PC-9 (cell line): ENCODE data around the gene DHRS7C. TPM values are rescaled to one million over a fixed set of nuclear protein-coding genes. Genes with fewer than 3 reads are reported as not detected.

Source experiments
- BruUV-seq: library from RNA; stranded (reverse); fragments of 400-500 nt; replicated peaks from 2 replicates; lab custom pipeline; 2021; lab: Mats Ljungman, UMichigan
- CTCF ChIA-PET: fragments of 300-600 bp; sonication (Branson Sonifier 250); formaldehyde crosslinking; loops from one replicate; lab custom pipeline; 2022; ENCODE audit warnings: antibody characterized with exemption; lab: Charles Lee
- POLR2A ChIA-PET: fragments of 300-600 bp; sonication (Branson Sonifier 250); formaldehyde crosslinking; loops from one replicate; lab custom pipeline; 2022; ENCODE audit warnings: antibody characterized with exemption; ENCODE audit not compliant: unreplicated experiment; lab: Charles Lee
- DNase-seq, 2 experiments: peaks; one replicate each; pipeline versions ENCODE4 v3.0.0 to v3.0.0-alpha.2; 2015 to 2022; ENCODE audit warnings: mixed read lengths in 1 of 2
- H2AFZ ChIP-seq: fragments of 200-600 bp; sonication (generic); 2 replicates; pipeline ENCODE4 v1.8.1; 2017; ENCODE audit warnings: antibody characterized with exemption
- H3F3A ChIP-seq: fragments of 200-600 bp; sonication (generic); 2 replicates; pipeline ENCODE4 v1.8.1; 2017; ENCODE audit warnings: antibody characterized with exemption, mild to moderate bottlenecking, low read depth; ENCODE audit not compliant: insufficient read depth
- H3K27ac ChIP-seq: fragments of 200-600 bp; sonication (generic); 2 replicates; pipeline ENCODE4 v1.6.1; 2016; ENCODE audit warnings: mixed run types
- H3K27me3 ChIP-seq: fragments of 200-600 bp; sonication (generic); 2 replicates; pipeline ENCODE4 v1.6.1; 2016; ENCODE audit warnings: low read depth, mixed run types; ENCODE audit not compliant: insufficient read depth
- H3K36me3 ChIP-seq: fragments of 200-600 bp; sonication (generic); 2 replicates; pipeline ENCODE4 v1.6.1; 2016; ENCODE audit warnings: low read depth, mixed run types
- H3K4me1 ChIP-seq: fragments of 200-600 bp; sonication (generic); replicated peaks from 2 replicates; pipeline ENCODE4 v1.6.1; 2016; ENCODE audit warnings: mixed run types; ENCODE audit not compliant: insufficient read depth
- H3K4me2 ChIP-seq: fragments of 200-600 bp; sonication (generic); 2 replicates; pipeline ENCODE4 v1.6.1; 2017; ENCODE audit warnings: mixed run types
- H3K4me3 ChIP-seq: fragments of 200-600 bp; sonication (generic); 2 replicates; pipeline ENCODE4 v1.6.1; 2016; ENCODE audit warnings: mixed run types
- H3K79me2 ChIP-seq: fragments of 200-600 bp; sonication (generic); 2 replicates; pipeline ENCODE4 v1.6.1; 2017; ENCODE audit warnings: low read depth, mixed run types
- H3K9me2 ChIP-seq: fragments of 200-600 bp; sonication (generic); 2 replicates; pipeline ENCODE4 v1.8.1; 2017; ENCODE audit warnings: mild to moderate bottlenecking; ENCODE audit not compliant: insufficient read depth
- H3K9me3 ChIP-seq: fragments of 200-600 bp; sonication (generic); 2 replicates; pipeline ENCODE4 v1.8.1; 2016; ENCODE audit warnings: low read depth; ENCODE audit not compliant: insufficient read depth
- H4K20me1 ChIP-seq: fragments of 200-600 bp; sonication (generic); 2 replicates; pipeline ENCODE4 v1.8.1; 2017; ENCODE audit not compliant: insufficient read depth
- EZH2 ChIP-seq: fragments of 200-600 bp; sonication (generic); IDR thresholded peaks from 2 replicates; pipeline ENCODE4 v1.8.0; 2017; ENCODE audit warnings: antibody characterized with exemption, low read depth
- intact Hi-C: fragments of 100-400 bp; cut with micrococcal nuclease; formaldehyde crosslinking; loops from one replicate; pipeline ENCODE4 v1.10.0; 2022; ENCODE audit not compliant: unreplicated experiment
- total RNA-seq: library from RNA; stranded (reverse); gene quantifications from 2 replicates; pipeline ENCODE4 v1.2.3, GENCODE V29; 2021
- TF ChIP-seq, protein P1 (sequence below): fragments of 200-600 bp; sonication (generic); conservative IDR thresholded peaks from 2 replicates; pipeline ENCODE4 v1.6.1; 2017; ENCODE audit warnings: mixed run types, antibody characterized with exemption, mild to moderate bottlenecking, moderate library complexity

Gene DHRS7C
- total RNA-seq, 1 experiment from 2014 or later, result not detected

DNA sequence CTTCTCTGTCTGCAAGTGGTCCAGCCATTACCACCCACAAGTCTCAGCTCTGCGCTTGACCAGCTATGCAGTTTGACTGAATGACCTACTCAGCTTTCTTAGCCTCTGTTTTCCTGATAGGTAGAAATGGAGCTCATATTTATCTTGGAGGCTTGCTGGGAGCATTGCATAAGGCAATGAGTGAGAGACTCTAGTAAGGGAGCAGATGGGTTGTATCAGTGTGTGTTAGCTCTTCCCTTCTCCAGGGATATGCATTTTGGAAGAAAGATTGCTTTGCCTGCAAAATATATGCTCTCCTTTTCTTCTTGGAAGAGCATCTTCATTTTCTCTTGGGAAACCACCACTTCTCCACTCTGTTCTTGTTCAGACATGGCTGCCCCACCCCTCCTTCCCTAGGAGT lies 26.1 kb downstream of the DHRS7C start:
- Histone ChIP-seq H4K20me1 (no peaks in the 10 kb centered on the region), H3F3A (no peaks in the 10 kb centered on the region), H3K4me3 (no peak overlapping the region), H2AFZ (no peak overlapping the region), H3K4me2 (no peak overlapping the region), H3K27me3 (no peaks in the 10 kb centered on the region), H3K27ac (no peak overlapping the region), H3K79me2 (no peaks in the 10 kb centered on the region), H3K9me2 (no peaks in the 10 kb centered on the region), H3K9me3 (no peaks in the 10 kb centered on the region), H3K4me1 (no peaks in the 10 kb centered on the region; the same call in 1 of the 2 replicates), H3K36me3 (no peaks in the 10 kb centered on the region)
- ChIA-PET POLR2A (no interaction called here), CTCF (no interaction called here)
- BruUV-seq, result no TSS peak
- no peak for TF ChIP-seq EZH2
- TF ChIP-seq, protein P1, sequence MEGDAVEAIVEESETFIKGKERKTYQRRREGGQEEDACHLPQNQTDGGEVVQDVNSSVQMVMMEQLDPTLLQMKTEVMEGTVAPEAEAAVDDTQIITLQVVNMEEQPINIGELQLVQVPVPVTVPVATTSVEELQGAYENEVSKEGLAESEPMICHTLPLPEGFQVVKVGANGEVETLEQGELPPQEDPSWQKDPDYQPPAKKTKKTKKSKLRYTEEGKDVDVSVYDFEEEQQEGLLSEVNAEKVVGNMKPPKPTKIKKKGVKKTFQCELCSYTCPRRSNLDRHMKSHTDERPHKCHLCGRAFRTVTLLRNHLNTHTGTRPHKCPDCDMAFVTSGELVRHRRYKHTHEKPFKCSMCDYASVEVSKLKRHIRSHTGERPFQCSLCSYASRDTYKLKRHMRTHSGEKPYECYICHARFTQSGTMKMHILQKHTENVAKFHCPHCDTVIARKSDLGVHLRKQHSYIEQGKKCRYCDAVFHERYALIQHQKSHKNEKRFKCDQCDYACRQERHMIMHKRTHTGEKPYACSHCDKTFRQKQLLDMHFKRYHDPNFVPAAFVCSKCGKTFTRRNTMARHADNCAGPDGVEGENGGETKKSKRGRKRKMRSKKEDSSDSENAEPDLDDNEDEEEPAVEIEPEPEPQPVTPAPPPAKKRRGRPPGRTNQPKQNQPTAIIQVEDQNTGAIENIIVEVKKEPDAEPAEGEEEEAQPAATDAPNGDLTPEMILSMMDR, result no peak
- no peak for DNase-seq
- intact Hi-C loops, result loop anchor here (10.0 kb wide), 1 partner anchor 159 kb away; no protein-coding TSS in a partner anchor

DNA sequence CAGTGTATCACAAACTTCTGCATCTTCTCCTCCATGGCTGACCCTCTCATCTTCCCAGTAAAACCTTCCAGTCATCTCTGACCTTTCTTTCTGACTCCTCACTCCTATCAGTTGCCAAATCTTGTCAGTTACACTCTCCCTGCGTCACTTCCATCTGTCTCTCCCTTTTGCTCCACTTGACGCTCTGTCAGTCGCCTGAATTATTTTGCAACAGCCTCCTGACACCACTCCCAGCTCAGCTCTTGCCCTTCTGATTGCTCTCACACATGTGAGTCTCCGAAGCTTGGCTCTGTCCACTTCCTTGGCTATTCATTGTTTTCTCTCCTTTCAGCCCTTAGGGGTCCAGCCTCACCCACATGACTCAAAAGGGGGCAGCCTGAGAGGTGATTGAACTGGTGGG lies 27.7 kb downstream of the DHRS7C start:
- ChIA-PET CTCF (interaction anchor here (0.6 kb wide), 1 partner anchor 575 kb away, joined by 8 read pairs; no protein-coding TSS in a partner anchor), POLR2A (interaction anchor here (0.7 kb wide), 1 partner anchor 398 kb away, joined by 7 read pairs; no protein-coding TSS in a partner anchor)
- Histone ChIP-seq H3K9me3 (no peaks in the 10 kb centered on the region), H3K27ac (no peak overlapping the region), H3K79me2 (no peaks in the 10 kb centered on the region), H4K20me1 (no peaks in the 10 kb centered on the region), H3K27me3 (no peaks in the 10 kb centered on the region), H3K4me3 (no peak overlapping the region), H2AFZ (no peak overlapping the region), H3K4me1 (no peaks in the 10 kb centered on the region; the same call in 1 of the 2 replicates), H3K4me2 (0 out of 2 replicates have a peak overlapping the region, but pooled peaks have one; percentile 9), H3K36me3 (no peaks in the 10 kb centered on the region), H3F3A (no peaks in the 10 kb centered on the region), H3K9me2 (no peaks in the 10 kb centered on the region)
- no peak for DNase-seq
- BruUV-seq, result no TSS peak
- intact Hi-C loops, result loop anchor here (10.0 kb wide), 1 partner anchor 161 kb away; no protein-coding TSS in a partner anchor
- TF ChIP-seq, protein P1, result no peak
- TF ChIP-seq EZH2, result no peak

DNA sequence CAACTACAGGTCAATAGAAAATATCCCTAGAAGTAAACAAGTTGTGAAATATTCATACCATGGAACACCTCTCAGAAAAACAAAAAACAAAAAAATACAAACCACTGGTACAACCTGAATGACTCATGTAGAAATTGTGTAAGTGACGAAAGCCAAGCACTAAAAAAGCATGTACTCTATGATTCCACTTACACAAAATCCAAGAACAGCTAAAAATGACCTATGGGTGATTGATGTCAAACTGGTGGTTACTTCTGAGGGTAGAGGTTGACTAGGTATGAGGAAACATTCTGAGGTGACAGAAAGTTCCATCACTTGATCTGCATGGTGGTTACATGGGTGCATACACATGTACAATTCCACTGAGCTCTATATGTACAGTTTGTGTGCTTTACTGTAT lies 31.1 kb downstream of the DHRS7C start:
- Histone ChIP-seq H3K79me2 (no peaks in the 10 kb centered on the region), H3F3A (no peaks in the 10 kb centered on the region), H3K27me3 (no peaks in the 10 kb centered on the region), H3K4me2 (no peak overlapping the region), H3K4me3 (no peak overlapping the region), H3K9me2 (no peaks in the 10 kb centered on the region), H2AFZ (no peak overlapping the region), H3K36me3 (no peaks in the 10 kb centered on the region), H3K9me3 (no peaks in the 10 kb centered on the region), H3K4me1 (no peaks in the 10 kb centered on the region; the same call in 1 of the 2 replicates), H4K20me1 (no peaks in the 10 kb centered on the region), H3K27ac (no peak overlapping the region)
- POLR2A ChIA-PET, result no interaction called here
- no peak for DNase-seq
- TF ChIP-seq EZH2, result no peak
- TF ChIP-seq, protein P1, result no peak
- no TSS peak for BruUV-seq
- CTCF ChIA-PET, result no interaction called here
- intact Hi-C loops, result loop anchor here (10.0 kb wide), 1 partner anchor 165 kb away; no protein-coding TSS in a partner anchor
